H1 (cell line): ENCODE measurements around the gene TIMP3. TPM values are rescaled to one million over a fixed set of nuclear protein-coding genes. Genes with fewer than 3 reads are reported as not detected.

ENCODE experiments used
- CTCF ChIA-PET: fragments of 300-600 bp; sonication (Branson Sonifier 250); formaldehyde crosslinking; loops from one replicate; lab custom pipeline; 2021; ENCODE audit not compliant: partially characterized antibody; lab: Charles Lee
- POLR2A ChIA-PET: fragments of 300-600 bp; sonication (Branson Sonifier 250); formaldehyde crosslinking; loops from one replicate; lab custom pipeline; 2021; ENCODE audit warnings: inconsistent platforms; ENCODE audit not compliant: partially characterized antibody; lab: Charles Lee
- DNase-seq, 2 experiments: peaks; one replicate each; pipeline versions ENCODE4 v3.0.0 to v3.0.0-alpha.2; 2010 to 2022; ENCODE audit warnings: low spot score in 2 of 2, low read depth in 1 of 2, mixed read lengths in 1 of 2
- FAIRE-seq: peaks from 2 replicates; lab custom pipeline; 2011; peaks lifted over from hg19 to GRCh38; lab: Jason Lieb, UNC
- H2AFZ ChIP-seq: 2 replicates; pipeline ENCODE4 v1.8.1; 2012; ENCODE audit warnings: low read length, inconsistent platforms
- H2AK5ac ChIP-seq: 2 replicates; pipeline ENCODE4 v1.6.1; 2013; ENCODE audit warnings: low read depth, low read length
- H2BK120ac ChIP-seq: replicated peaks from 2 replicates; pipeline ENCODE3; 2013; ENCODE audit warnings: low read depth, low read length, inconsistent platforms
- H2BK12ac ChIP-seq: 2 replicates; pipeline ENCODE4 v1.6.1; 2013; ENCODE audit warnings: low read depth, low read length
- H2BK15ac ChIP-seq: 2 replicates; pipeline ENCODE4 v1.6.1; 2013; ENCODE audit warnings: low read length
- H2BK20ac ChIP-seq: 2 replicates; pipeline ENCODE4 v1.6.1; 2013; ENCODE audit warnings: low read length
- H2BK5ac ChIP-seq: 2 replicates; pipeline ENCODE4 v1.6.1; 2013; ENCODE audit warnings: low read depth, low read length
- H3K14ac ChIP-seq: 2 replicates; pipeline ENCODE4 v1.6.1; 2013; ENCODE audit warnings: inconsistent platforms; ENCODE audit not compliant: insufficient read length
- H3K18ac ChIP-seq: 2 replicates; pipeline ENCODE4 v1.6.1; 2013; ENCODE audit warnings: low read length; ENCODE audit errors: extremely low read depth
- H3K23ac ChIP-seq: 2 replicates; pipeline ENCODE4 v1.6.1; 2013; ENCODE audit warnings: inconsistent platforms; ENCODE audit not compliant: insufficient read length
- H3K23me2 ChIP-seq: 2 replicates; pipeline ENCODE4 v1.6.1; 2013; ENCODE audit warnings: low read depth, low read length
- H3K27ac ChIP-seq: 2 replicates; pipeline ENCODE4 v1.6.1; 2011; ENCODE audit warnings: low read depth, low read length, inconsistent platforms
- H3K27me3 ChIP-seq, 4 experiments: replicated peaks in 1 of 4; 1 replicate in 1 of 4; 2 replicates in 3 of 4; pipeline versions ENCODE4 v1.6.1 to v1.8.1; 2011 to 2013; ENCODE audit warnings: low read length in 3 of 4, mild to moderate bottlenecking in 3 of 4, inconsistent platforms in 2 of 4, mixed read lengths in 2 of 4, moderate library complexity in 1 of 4; ENCODE audit not compliant: control insufficient read depth in 3 of 4, insufficient read depth in 3 of 4; ENCODE audit errors: extremely low read depth in 1 of 4
- H3K36me3 ChIP-seq, 4 experiments: 2 replicates each; pipeline versions ENCODE4 v1.6.1 to v1.8.1; 2011 to 2013; ENCODE audit warnings: mild to moderate bottlenecking in 4 of 4, low read length in 3 of 4, moderate library complexity in 2 of 4, control low read depth in 1 of 4, inconsistent platforms in 1 of 4; ENCODE audit not compliant: insufficient read depth in 4 of 4, control insufficient read depth in 2 of 4
- H3K4ac ChIP-seq: replicated peaks from 2 replicates; pipeline ENCODE3; 2013; ENCODE audit warnings: low read length, low read depth, mixed read lengths, inconsistent platforms; ENCODE audit not compliant: insufficient read length
- H3K4me1 ChIP-seq, 4 experiments: replicated peaks in 1 of 4; 1 replicate in 1 of 4; 2 replicates in 3 of 4; pipeline versions ENCODE4 v1.6.1 to v1.8.1; 2011 to 2013; ENCODE audit warnings: low read length in 3 of 4, inconsistent platforms in 2 of 4, mixed read lengths in 1 of 4; ENCODE audit not compliant: insufficient read depth in 4 of 4, control insufficient read depth in 3 of 4
- H3K4me2 ChIP-seq, 2 experiments: 2 replicates each; pipeline versions ENCODE4 v1.6.1 to v1.8.1; 2011 to 2013; ENCODE audit warnings: low read depth in 2 of 2, low read length in 2 of 2, control low read depth in 1 of 2, inconsistent platforms in 1 of 2, mild to moderate bottlenecking in 1 of 2; ENCODE audit not compliant: insufficient read depth in 1 of 2
- H3K4me3 ChIP-seq, 4 experiments: fragments of 200-600, 300-600 bp in 1 of 4; sonication (generic), shearing (Covaris generic), sonication (Bioruptor Twin) in 1 of 4; 2 replicates each; pipeline versions ENCODE4 v1.5.1 to v1.8.1; 2011 to 2016; ENCODE audit warnings: low read length in 4 of 4, low read depth in 3 of 4, control low read depth in 2 of 4, inconsistent platforms in 2 of 4, mild to moderate bottlenecking in 2 of 4, mixed read lengths in 1 of 4, moderate library complexity in 1 of 4; ENCODE audit not compliant: insufficient read depth in 2 of 4; ENCODE audit errors: extremely low read depth in 1 of 4
- H3K56ac ChIP-seq: replicated peaks from 2 replicates; pipeline ENCODE3; 2013; ENCODE audit warnings: low read depth, mild to moderate bottlenecking, mixed read lengths, low read length, inconsistent platforms; ENCODE audit not compliant: insufficient read length
- H3K79me1 ChIP-seq: 2 replicates; pipeline ENCODE4 v1.6.1; 2013; ENCODE audit warnings: low read depth, low read length, control low read depth
- H3K79me2 ChIP-seq, 2 experiments: 2 replicates each; pipeline versions ENCODE4 v1.6.1 to v1.8.1; 2012 to 2013; ENCODE audit warnings: low read length in 2 of 2, mild to moderate bottlenecking in 2 of 2, inconsistent platforms in 1 of 2; ENCODE audit not compliant: insufficient read depth in 2 of 2, control insufficient read depth in 1 of 2
- H3K9ac ChIP-seq, 4 experiments: replicated peaks in 1 of 4; 1 replicate in 1 of 4; 2 replicates in 3 of 4; pipeline versions ENCODE4 v1.6.1 to v1.8.1; 2011 to 2013; ENCODE audit warnings: low read depth in 3 of 4, low read length in 3 of 4, control low read depth in 2 of 4, mild to moderate bottlenecking in 2 of 4, moderate library complexity in 2 of 4, inconsistent platforms in 1 of 4; ENCODE audit errors: extremely low read depth in 1 of 4
- H3K9me3 ChIP-seq, 2 experiments: 2 replicates each; pipeline versions ENCODE4 v1.6.1 to v1.8.1; 2012 to 2013; ENCODE audit warnings: mild to moderate bottlenecking in 2 of 2, moderate library complexity in 2 of 2, control low read depth in 1 of 2, inconsistent platforms in 1 of 2, low read depth in 1 of 2, low read length in 1 of 2, mixed read lengths in 1 of 2; ENCODE audit not compliant: insufficient read depth in 2 of 2
- H4K20me1 ChIP-seq, 2 experiments: replicated peaks in 1 of 2; 2 replicates each; pipeline versions ENCODE3 to v1.8.1; 2011 to 2013; ENCODE audit warnings: inconsistent platforms in 2 of 2, low read length in 2 of 2, mild to moderate bottlenecking in 1 of 2; ENCODE audit not compliant: insufficient read depth in 2 of 2, control insufficient read depth in 1 of 2
- H4K5ac ChIP-seq: 2 replicates; pipeline ENCODE4 v1.6.1; 2013; ENCODE audit warnings: low read length, low read depth, mixed read lengths, inconsistent platforms; ENCODE audit not compliant: insufficient read length
- H4K8ac ChIP-seq: 2 replicates; pipeline ENCODE4 v1.8.0; 2013; ENCODE audit warnings: mild to moderate bottlenecking, moderate library complexity, low read length, inconsistent platforms; ENCODE audit not compliant: insufficient read depth; ENCODE audit errors: extremely low read depth
- H4K91ac ChIP-seq: replicated peaks from 2 replicates; pipeline ENCODE3; 2013; ENCODE audit warnings: low read length, mixed read lengths, inconsistent platforms; ENCODE audit not compliant: insufficient read length
- CBX5 ChIP-seq: fragments of 300-800, 300-1000 bp; sonication (generic); IDR thresholded peaks from 2 replicates; pipeline ENCODE4 v1.7.1; 2016; ENCODE audit warnings: antibody characterized with exemption, low read length, low read depth
- CHD2 ChIP-seq: IDR thresholded peaks from 2 replicates; pipeline ENCODE4 v1.6.1; 2012; ENCODE audit warnings: low read length, improper control_type of control experiment
- EGR1 ChIP-seq: IDR thresholded peaks from 2 replicates; pipeline ENCODE4 v1.6.1; 2011; ENCODE audit warnings: low read depth, low read length, borderline replicate concordance
- HDAC2 ChIP-seq, 2 experiments: fragments of 300-600 bp in 1 of 2; sonication (generic) in 1 of 2; IDR thresholded peaks; 2 replicates each; pipeline ENCODE4 v1.6.1; 2011 to 2012; ENCODE audit warnings: low read depth in 2 of 2, low read length in 2 of 2, mild to moderate bottlenecking in 2 of 2, moderate library complexity in 2 of 2, borderline replicate concordance in 1 of 2, inconsistent platforms in 1 of 2
- KDM4A ChIP-seq: IDR thresholded peaks from one replicate; pipeline ENCODE4 v1.7.1; 2012; ENCODE audit warnings: low read depth, mild to moderate bottlenecking, moderate library complexity, low read length, inconsistent platforms; ENCODE audit not compliant: severe bottlenecking
- POU5F1 ChIP-seq: IDR thresholded peaks from 2 replicates; pipeline ENCODE4 v1.6.1; 2011; ENCODE audit warnings: low read depth, mild to moderate bottlenecking, low read length, moderate library complexity
- SIRT6 ChIP-seq: IDR thresholded peaks from one replicate; pipeline ENCODE4 v1.7.1; 2012; ENCODE audit warnings: low read length, inconsistent platforms
- SP2 ChIP-seq: IDR thresholded peaks from 2 replicates; pipeline ENCODE4 v1.6.1; 2012; ENCODE audit warnings: mild to moderate bottlenecking, low read length, inconsistent platforms
- TCF12 ChIP-seq: IDR thresholded peaks from 2 replicates; pipeline ENCODE4 v1.6.1; 2011; ENCODE audit warnings: low read depth, mild to moderate bottlenecking, low read length
- YY1 ChIP-seq: IDR thresholded peaks from 2 replicates; pipeline ENCODE4 v1.6.1; 2011; ENCODE audit warnings: low read depth, mild to moderate bottlenecking, low read length
- WGBS, 2 experiments: shearing (Covaris generic) in 1 of 2; methylation state at CpG; one replicate each; pipeline versions ENCODE4 v1.1.6 to v1.1.7; 2013 to 2015; ENCODE audit warnings: low lambda C conversion rate in 2 of 2, mixed read lengths in 2 of 2, inconsistent platforms in 1 of 2, low coverage in 1 of 2, missing lambda C conversion rate in 1 of 2; ENCODE audit not compliant: insufficient replicate concordance in 2 of 2, insufficient coverage in 1 of 2, insufficient read length in 1 of 2; ENCODE audit errors: extremely low coverage in 1 of 2, missing lambda C conversion rate in 1 of 2; 5-methylcytosine and 5-hydroxymethylcytosine counted together
- polyA plus RNA-seq, 7 experiments: library from polyadenylated mRNA; depleted of rRNA in 3 of 7; stranded (reverse) in 5 of 7; unstranded in 2 of 7; fragments of >200 nt in 5 of 7; fragments of 200-250 nt in 2 of 7; gene quantifications; 1 replicate in 5 of 7; 2 replicates in 1 of 7; 4 replicates in 1 of 7; pipeline versions ENCODE4 v1.2.1 to v1.2.3, GENCODE V29; 2011 to 2013; ENCODE audit warnings: missing spikeins in 2 of 7, mixed read lengths in 2 of 7
- total RNA-seq: library from RNA; stranded (reverse); fragmentation: NEBNext Ultra II Directional; extraction: Animal tissue kit (Norgen Biotek cat#: 25700); gene quantifications from 2 replicates; pipeline ENCODE4 v1.2.1, GENCODE V29; 2021
- TF ChIP-seq, protein P1 (sequence below): IDR thresholded peaks from 2 replicates; pipeline ENCODE4 v1.6.1; 2012; ENCODE audit warnings: low read length, inconsistent platforms

Gene TIMP3
- total and polyA plus RNA-seq, 2 of the 8 experiments (the other 6 are each of a cell fraction or from before 2014, with no cell fraction given): 1.3 to 4.7 TPM

DNA sequence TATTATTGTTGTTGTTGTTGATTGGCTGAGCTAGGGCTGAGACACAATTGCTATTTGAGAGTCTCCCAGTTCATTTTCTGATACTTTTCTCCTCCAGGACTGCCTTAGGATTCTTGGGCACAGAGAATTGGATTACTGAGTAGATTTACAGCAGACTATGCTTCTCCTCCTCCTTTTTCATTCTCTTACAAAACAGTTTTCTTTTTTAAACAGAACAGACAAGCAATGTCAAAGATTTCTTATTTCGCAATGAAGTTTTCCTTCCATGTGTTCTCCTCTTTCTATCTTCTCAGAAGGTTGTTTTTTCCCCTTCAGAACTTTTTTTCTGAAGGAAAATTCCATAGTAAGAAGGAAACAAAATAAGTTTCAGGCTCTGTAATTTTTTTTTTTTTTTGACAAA lies 19.8 kb upstream of the TIMP3 start:
- H3K9ac ChIP-seq: no peak overlapping the region
- no peak overlapping the region for H2BK120ac ChIP-seq
- H3K27me3 ChIP-seq: no peaks in the 10 kb centered on the region
- FAIRE-seq (no peak), DNase-seq (no peak)
- no peak overlapping the region for H4K5ac ChIP-seq
- no peak overlapping the region for H4K8ac ChIP-seq
- H2AFZ ChIP-seq: no peak overlapping the region
- no peak overlapping the region for H2BK15ac ChIP-seq
- no peak overlapping the region for H3K56ac ChIP-seq
- H3K79me2 ChIP-seq: no peaks in the 10 kb centered on the region
- ChIA-PET POLR2A (interaction anchor here (1.1 kb wide), 1 partner anchor 17 kb away, joined by 3 read pairs; no protein-coding TSS in a partner anchor), CTCF (interaction anchor here (3.5 kb wide), 1 partner anchor 14 kb away, joined by 41 read pairs; no protein-coding TSS in a partner anchor)
- H4K20me1 ChIP-seq: no peaks in the 10 kb centered on the region
- H3K4ac ChIP-seq: no peak overlapping the region
- H2BK20ac ChIP-seq: no peak overlapping the region
- H4K91ac ChIP-seq: no peak overlapping the region
- no peak overlapping the region for H3K14ac ChIP-seq
- no peaks in the 10 kb centered on the region for H3K36me3 ChIP-seq
- H2BK12ac ChIP-seq: no peak overlapping the region
- no peak overlapping the region for H3K18ac ChIP-seq
- H3K4me1 ChIP-seq: peaks cover 0 to 4% (median 3%) of the 10 kb centered on the region in 4 experiments; a peak in 3 of 7 replicates
- 92% methylated on average over 1 of the region's 1 CpG; no CpG with 5 or more reads in 1 of the 2 experiments for WGBS, 2 experiments
- H3K4me2 ChIP-seq: no peak overlapping the region
- no peak overlapping the region for H3K27ac ChIP-seq
- no peaks in the 10 kb centered on the region for H3K79me1 ChIP-seq
- no peak overlapping the region for H2AK5ac ChIP-seq
- no peaks in the 10 kb centered on the region for H3K23me2 ChIP-seq
- no peak overlapping the region for H2BK5ac ChIP-seq
- H3K23ac ChIP-seq: no peak overlapping the region
- H3K4me3 ChIP-seq: no peak overlapping the region
- no peaks in the 10 kb centered on the region for H3K9me3 ChIP-seq
- no peak for TF ChIP-seq HDAC2 (IDR thresholded peaks at IDR 0.05; ENCODE audit: borderline replicate concordance in 1 of 2, low read depth in 2 of 2, low read length in 2 of 2)
- TF ChIP-seq TCF12: no peak
- no peak for TF ChIP-seq SIRT6
- TF ChIP-seq, protein P1, sequence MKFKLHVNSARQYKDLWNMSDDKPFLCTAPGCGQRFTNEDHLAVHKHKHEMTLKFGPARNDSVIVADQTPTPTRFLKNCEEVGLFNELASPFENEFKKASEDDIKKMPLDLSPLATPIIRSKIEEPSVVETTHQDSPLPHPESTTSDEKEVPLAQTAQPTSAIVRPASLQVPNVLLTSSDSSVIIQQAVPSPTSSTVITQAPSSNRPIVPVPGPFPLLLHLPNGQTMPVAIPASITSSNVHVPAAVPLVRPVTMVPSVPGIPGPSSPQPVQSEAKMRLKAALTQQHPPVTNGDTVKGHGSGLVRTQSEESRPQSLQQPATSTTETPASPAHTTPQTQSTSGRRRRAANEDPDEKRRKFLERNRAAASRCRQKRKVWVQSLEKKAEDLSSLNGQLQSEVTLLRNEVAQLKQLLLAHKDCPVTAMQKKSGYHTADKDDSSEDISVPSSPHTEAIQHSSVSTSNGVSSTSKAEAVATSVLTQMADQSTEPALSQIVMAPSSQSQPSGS: no peak
- TF ChIP-seq EGR1: no peak
- no peak for TF ChIP-seq YY1
- TF ChIP-seq SP2: no peak
- no peak for TF ChIP-seq KDM4A
- no peak for TF ChIP-seq POU5F1
- TF ChIP-seq CBX5: no peak
- TF ChIP-seq CHD2: no peak
